Adrenal gland (tissue), 12 donors: ENCODE data around the gene TRAK1. TPM values are rescaled to one million over a fixed set of nuclear protein-coding genes. Genes with fewer than 3 reads are reported as not detected.
A peak's percentile ranks its signal among the peaks of the same experiment; 100 is the strongest.

Experiments used
- DNase-seq, 7 donors: peaks; one replicate each; pipeline ENCODE4 v3.0.0-alpha.2; 2019 to 2020
- H3K27ac ChIP-seq, 5 donors: fragments of 200-600 bp; sonication (generic) in 4 of 5; 1 replicate in 3 of 5; 2 replicates in 2 of 5; pipeline versions ENCODE4 v1.5.1 to v1.8.0; 2016 to 2020; ENCODE audit warnings: mild to moderate bottlenecking in 1 of 5
- H3K27me3 ChIP-seq: fragments of 200-600 bp; 2 replicates; pipeline ENCODE4 v1.8.0; 2021
- H3K36me3 ChIP-seq, 2 donors: fragments of 200-600 bp; replicated peaks in 1 of 2; 1 replicate in 1 of 2; 2 replicates in 1 of 2; pipeline versions ENCODE4 v1.5.1 to v1.8.0; 2018 to 2022
- H3K4me1 ChIP-seq, 2 donors: fragments of 200-600 bp; replicated peaks in 1 of 2; 1 replicate in 1 of 2; 2 replicates in 1 of 2; pipeline versions ENCODE4 v1.5.1 to v1.8.0; 2018 to 2021
- H3K4me3 ChIP-seq, 4 donors: fragments of 200-600 bp; sonication (generic) in 3 of 4; one replicate each; pipeline ENCODE4 v1.5.1; 2016 to 2018
- H3K9me3 ChIP-seq, 3 donors: fragments of 200-600 bp; sonication (generic) in 1 of 3; replicated peaks in 1 of 3; 1 replicate in 2 of 3; 2 replicates in 1 of 3; pipeline versions ENCODE4 v1.5.1 to v1.8.0; 2016 to 2021
- POLR2A ChIP-seq, 2 donors: fragments of 450-650 bp; IDR thresholded peaks; one replicate each; pipeline ENCODE4 v1.6.1; 2017; ENCODE audit warnings: antibody characterized with exemption in 2 of 2, mild to moderate bottlenecking in 2 of 2, moderate library complexity in 1 of 2
- WGBS, 4 donors: extraction: QIAGEN DNeasy Blood & Tissue Kit in 2 of 4; methylation state at CpG; one replicate each; pipeline versions ENCODE4 v1.1.5 to v1.1.7; 2013 to 2017; 5-methylcytosine and 5-hydroxymethylcytosine counted together
- intact Hi-C, 2 donors: fragments of 100-400 bp; cut with DNase I; formaldehyde crosslinking; loops; one replicate each; pipeline versions ENCODE4 v1.14.1 to v1.15.0; 2022 to 2023
- polyA plus RNA-seq, 3 donors: library from polyadenylated mRNA; stranded (reverse); fragments of 200-250 nt in 2 of 3; fragments of 350-450 nt in 1 of 3; fragmentation: Illumina TruSeq in 1 of 3; extraction: RNeasy Lipid Tissue Mini Kit (QIAGEN cat#74804) in 1 of 3; gene quantifications; one replicate each; pipeline ENCODE4 v1.2.3, GENCODE V29; 2013 to 2014
- total RNA-seq, 9 donors: library from RNA; depleted of rRNA in 4 of 9; stranded (reverse); fragments of >200 nt in 4 of 9; fragments of 120-200 nt in 1 of 9; fragmentation: NEBNext Ultra II Directional in 1 of 9; extraction: Animal tissue kit (Norgen Biotek cat#: 25700) in 1 of 9; gene quantifications; one replicate each; pipeline versions ENCODE4 v1.1.0 to v1.2.4, GENCODE V29; 2013 to 2023
- TF ChIP-seq, protein P1 (sequence below), 6 experiments: fragments of 450-650 bp in 4 of 6; fragments of 200-600 bp in 2 of 6; sonication (generic) in 1 of 6; IDR thresholded peaks; 1 replicate in 5 of 6; 2 replicates in 1 of 6; pipeline versions ENCODE4 v1.5.1 to v1.8.0; 2016 to 2021; ENCODE audit warnings: antibody characterized with exemption in 6 of 6, mild to moderate bottlenecking in 2 of 6, moderate library complexity in 1 of 6
- donor health status: healthy with polysubstance abuse.
- donor health status: Bipolar disorder and iron deficiency.
- donor health status: DM: yes; HTN: yes; CAD: no.
- donor health status: DM: no; HTN: no; CAD: no.
- donor health status: DM: no; HTN: no; CAD: no.
- donor health status: DM: yes; HTN: yes; CAD: no.

Gene TRAK1
- total and polyA plus RNA-seq, 12 donors = 13.1 to 38.1 (median 26.4) TPM

DNA sequence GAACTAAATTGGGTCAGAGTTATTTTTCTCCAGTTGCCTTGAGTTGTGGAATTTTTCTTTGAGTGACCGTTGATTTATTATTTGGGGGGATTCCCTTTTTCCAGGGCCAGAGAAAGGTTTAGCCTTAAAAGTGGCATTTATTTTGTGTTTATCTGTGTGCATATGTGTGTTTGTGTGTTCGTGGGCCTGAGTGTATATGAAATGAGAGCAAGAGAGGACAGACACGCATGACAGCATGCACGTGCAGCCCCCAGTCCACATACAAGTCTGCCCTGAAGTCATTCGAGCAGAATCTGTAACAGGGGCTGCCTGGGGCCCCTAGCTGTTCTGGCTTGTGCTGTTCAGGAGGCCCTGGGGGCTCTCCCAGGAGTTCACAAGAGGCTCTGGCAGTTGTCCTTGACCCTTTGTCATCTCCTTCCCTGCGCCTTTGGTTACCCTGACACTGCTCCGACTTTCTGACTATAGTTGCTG is 18.3 kb upstream of the TRAK1 start:
- 8 to 17% (median 13%) methylated on average over 7 of the region's 7 CpGs for WGBS, 4 donors
- peak in 2 of 7 donors; percentile 24 to 58 for DNase-seq
- Histone ChIP-seq H3K27me3 (no peaks in the 10 kb centered on the region), H3K27ac (peak overlapping the region in 4 of 5 donors; percentile 78 to 92 (median 90)), H3K36me3 (no peaks in the 10 kb centered on the region), H3K9me3 (no peaks in the 10 kb centered on the region), H3K4me3 (peak overlapping the region in 1 of 4 donors; percentile 17), H3K4me1 (peaks cover 30 to 48% of the 10 kb centered on the region in 2 donors)
- intact Hi-C loops = no loop called here
- no peak for TF ChIP-seq POLR2A (IDR thresholded peaks at IDR 0.05)
- TF ChIP-seq, protein P1, sequence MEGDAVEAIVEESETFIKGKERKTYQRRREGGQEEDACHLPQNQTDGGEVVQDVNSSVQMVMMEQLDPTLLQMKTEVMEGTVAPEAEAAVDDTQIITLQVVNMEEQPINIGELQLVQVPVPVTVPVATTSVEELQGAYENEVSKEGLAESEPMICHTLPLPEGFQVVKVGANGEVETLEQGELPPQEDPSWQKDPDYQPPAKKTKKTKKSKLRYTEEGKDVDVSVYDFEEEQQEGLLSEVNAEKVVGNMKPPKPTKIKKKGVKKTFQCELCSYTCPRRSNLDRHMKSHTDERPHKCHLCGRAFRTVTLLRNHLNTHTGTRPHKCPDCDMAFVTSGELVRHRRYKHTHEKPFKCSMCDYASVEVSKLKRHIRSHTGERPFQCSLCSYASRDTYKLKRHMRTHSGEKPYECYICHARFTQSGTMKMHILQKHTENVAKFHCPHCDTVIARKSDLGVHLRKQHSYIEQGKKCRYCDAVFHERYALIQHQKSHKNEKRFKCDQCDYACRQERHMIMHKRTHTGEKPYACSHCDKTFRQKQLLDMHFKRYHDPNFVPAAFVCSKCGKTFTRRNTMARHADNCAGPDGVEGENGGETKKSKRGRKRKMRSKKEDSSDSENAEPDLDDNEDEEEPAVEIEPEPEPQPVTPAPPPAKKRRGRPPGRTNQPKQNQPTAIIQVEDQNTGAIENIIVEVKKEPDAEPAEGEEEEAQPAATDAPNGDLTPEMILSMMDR (IDR thresholded peaks at IDR 0.05) = no peak

DNA sequence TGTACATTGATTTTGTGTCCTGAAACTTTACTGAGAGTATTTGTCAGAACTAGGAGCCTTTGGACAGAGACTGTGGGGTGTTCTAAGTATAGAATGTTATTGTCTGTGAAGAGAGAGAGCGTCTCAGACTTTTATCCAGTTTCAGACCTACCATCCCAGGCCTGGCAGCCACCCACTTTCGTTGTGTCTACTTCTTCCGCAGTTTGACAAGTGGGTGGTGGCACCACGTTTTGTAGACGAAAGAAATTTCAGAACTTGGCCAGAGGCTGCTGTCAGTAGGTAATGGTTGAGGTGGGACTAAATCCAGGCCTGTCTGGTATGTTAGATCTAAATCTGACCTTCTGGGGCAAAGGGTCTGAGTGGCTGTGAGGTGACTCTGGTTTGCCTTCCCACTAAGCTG is 13.4 kb upstream of the TRAK1 start:
- DNase-seq = no peak
- no peak overlapping the region for H3K4me3 ChIP-seq
- no peaks in the 10 kb centered on the region for H3K27me3 ChIP-seq
- peaks cover 43 to 48% of the 10 kb centered on the region in 2 donors for H3K4me1 ChIP-seq
- no peak overlapping the region for H3K27ac ChIP-seq
- TF ChIP-seq POLR2A (IDR thresholded peaks at IDR 0.05) = no peak
- TF ChIP-seq, protein P1 (IDR thresholded peaks at IDR 0.05) = no peak
- H3K36me3 ChIP-seq = no peaks in the 10 kb centered on the region
- intact Hi-C loops = no loop called here
- no peaks in the 10 kb centered on the region for H3K9me3 ChIP-seq
- 85 to 92% (median 91%) methylated on average over 5 of the region's 5 CpGs for WGBS, 4 donors

DNA sequence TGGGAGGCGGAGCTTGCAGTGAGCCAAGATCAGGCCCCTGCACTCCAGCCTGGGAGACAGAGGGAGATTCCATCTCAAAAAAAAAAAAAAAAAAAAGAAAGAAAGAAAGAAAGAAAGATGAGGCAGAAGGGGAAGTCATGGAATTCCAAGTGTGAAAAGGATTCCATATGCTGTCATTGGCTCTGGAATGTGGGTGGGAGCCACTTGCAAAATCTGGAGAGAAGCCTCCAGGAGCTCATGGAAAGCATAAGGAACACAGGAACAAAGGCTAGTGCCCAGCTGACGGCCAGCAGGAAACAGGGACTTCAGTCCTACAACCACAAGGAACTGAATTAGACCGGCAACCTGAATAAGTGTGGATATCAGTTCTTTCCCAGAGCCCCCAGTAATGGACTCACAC is 12.5 kb upstream of the TRAK1 start:
- Histone ChIP-seq H3K9me3 (no peaks in the 10 kb centered on the region), H3K27ac (no peak overlapping the region), H3K36me3 (no peaks in the 10 kb centered on the region), H3K27me3 (no peaks in the 10 kb centered on the region), H3K4me3 (no peak overlapping the region), H3K4me1 (peaks cover 34 to 39% of the 10 kb centered on the region in 2 donors)
- TF ChIP-seq, protein P1 (IDR thresholded peaks at IDR 0.05) = no peak
- TF ChIP-seq POLR2A (IDR thresholded peaks at IDR 0.05) = no peak
- intact Hi-C loops = no loop called here
- 91 to 100% (median 95%) methylated on average over 3 of the region's 3 CpGs for WGBS, 4 donors
- DNase-seq = peak in 1 of 7 donors; percentile 5

DNA sequence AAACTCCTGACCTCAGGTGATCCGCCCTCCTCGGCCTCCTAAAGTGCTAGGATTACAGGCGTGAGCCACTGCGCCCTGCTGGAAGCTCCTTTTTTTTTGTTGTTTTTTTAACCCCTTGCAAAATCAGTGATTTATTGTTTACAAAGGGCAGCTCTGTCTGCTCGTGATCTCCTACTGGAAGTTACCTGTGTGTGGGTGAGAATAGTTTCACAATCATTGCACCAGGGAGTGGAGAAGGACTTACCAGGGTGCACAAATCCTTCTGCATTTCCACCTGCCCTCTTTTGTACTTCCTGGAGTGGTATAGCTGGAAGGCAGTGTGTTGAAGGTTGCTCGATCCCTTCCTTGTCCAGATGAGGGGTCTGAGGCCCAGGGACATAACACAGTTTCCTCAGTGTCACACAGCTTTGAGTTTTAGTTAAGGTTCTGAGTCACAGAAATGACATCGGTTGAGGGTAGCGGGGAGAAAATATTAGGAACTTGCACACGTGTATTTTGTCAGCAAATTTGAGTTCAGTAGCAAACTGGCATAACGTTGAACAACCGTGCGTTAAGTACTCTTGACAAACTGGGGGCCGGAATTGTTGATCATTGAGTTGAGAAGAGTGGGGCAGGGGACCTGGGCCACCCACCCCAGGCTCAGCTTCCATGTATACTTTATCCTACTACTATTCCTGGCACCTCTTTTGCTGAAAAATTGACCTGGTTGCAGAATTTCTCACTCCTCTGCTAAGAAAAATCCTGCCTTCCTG is 11.3 kb upstream of the TRAK1 start:
- 61 to 65% (median 62%) methylated on average over 13 of the region's 13 CpGs for WGBS, 4 donors

More for the DNA sequence above, 11.3 kb upstream of the TRAK1 start:
- no peaks in the 10 kb centered on the region for H3K36me3 ChIP-seq
- H3K27me3 ChIP-seq = no peaks in the 10 kb centered on the region
- DNase-seq = peak in 1 of 7 donors; percentile 9
- peak overlapping the region; percentile 45 to 82 (median 75) for H3K27ac ChIP-seq
- H3K4me3 ChIP-seq = no peak overlapping the region
- intact Hi-C loops = no loop called here
- TF ChIP-seq, protein P1 (IDR thresholded peaks at IDR 0.05) = no peak
- no peaks in the 10 kb centered on the region for H3K9me3 ChIP-seq
- peaks cover 30 to 34% of the 10 kb centered on the region in 2 donors for H3K4me1 ChIP-seq
